GM19438 (cell line): Measurements from ENCODE around the gene MGAT4A.
"Not testable (repeated sequence)": the region's sequence is repeated elsewhere in the genome, so short reads cannot be mapped to it uniquely, and the experiment has no call there.

Experiments used
- ATAC-seq: cut with Tn5 transposase; IDR thresholded peaks from one replicate; pipeline ENCODE4 v1.9.1; 2021; ENCODE audit warnings: low read depth; ENCODE audit not compliant: unreplicated experiment

The MGAT4A gene

DNA sequence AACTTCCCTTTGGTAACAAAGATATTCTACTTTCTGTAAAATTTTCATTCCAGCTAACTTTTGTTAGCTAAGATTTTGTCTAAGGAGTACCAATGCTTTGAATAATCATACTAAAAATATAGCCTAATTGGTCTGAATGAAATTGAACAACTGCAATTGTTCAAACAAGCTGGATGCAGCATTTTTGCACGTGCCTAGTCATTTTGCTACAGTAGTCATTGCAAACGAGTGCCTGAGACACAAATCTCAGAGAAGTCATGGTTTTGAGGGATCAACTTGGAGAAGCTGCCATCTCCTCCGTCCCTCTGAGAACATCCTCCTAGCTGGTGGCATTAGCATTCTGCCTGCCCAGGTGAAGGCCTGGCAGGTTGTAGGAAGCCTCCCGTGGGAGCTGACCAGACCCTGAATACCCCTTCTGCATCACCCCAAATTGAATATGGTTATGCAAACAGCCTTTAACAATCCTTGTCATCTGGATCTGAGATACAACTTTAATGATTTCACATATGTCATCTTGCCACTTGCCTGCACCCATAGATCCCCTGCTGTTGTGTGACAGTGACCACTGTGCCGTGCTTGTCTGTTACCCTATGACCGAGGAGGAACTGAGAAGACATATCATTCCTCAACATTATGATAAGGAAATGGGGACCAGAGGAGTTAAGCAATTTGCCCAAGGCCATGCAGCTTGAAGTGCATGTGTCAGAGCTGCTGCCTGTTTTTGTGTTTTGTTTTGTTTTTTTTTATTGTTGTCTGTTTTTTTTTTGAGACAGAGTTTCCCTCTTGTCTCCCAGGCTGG, 29.1 kb upstream of the MGAT4A start:
- ATAC-seq, result no peak

DNA sequence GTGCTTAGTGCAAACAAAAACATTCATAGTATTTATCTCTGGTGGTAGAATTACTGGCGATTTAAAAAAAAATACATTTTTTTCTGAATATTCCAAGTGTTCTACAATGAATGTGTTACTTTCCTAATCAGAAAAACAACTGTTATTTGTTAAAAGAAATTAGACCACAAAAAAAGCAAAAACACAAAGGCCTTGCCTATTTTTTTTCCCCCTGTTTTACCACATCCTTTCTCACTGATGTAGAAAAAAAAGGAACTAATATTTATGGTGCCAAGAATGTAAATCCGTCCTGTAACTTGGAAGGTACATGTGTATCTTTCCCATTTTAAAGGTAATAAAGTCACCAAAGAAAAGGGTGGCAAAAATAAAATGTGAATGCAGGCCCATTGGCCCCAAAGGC, 28.4 kb upstream of the MGAT4A start:
- no peak for ATAC-seq

DNA sequence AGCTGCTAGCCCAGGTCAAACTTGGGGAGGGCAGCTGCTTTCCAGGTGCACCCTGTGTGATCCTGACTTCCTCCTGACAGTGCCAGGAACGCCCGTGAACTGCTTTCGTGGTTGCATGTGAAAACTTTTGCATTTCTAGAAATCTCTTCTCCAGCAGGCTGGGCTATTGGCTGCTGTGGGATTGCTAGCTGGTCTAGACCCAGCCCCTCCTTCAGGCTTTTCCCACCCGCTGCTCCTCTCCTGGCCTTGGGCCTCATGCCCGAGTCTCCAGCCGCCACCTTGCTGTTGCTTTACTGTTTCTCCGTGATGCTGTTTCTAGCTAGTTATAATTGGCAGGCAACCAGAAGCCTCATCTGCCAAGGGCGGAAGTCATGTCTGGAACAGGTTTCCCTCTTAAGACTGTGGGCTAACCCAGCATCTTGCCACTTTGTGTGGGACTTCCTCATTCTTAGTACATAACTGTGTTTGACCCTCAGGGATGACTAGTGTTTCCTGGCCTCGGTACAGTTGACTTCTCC, 27.0 kb upstream of the MGAT4A start:
- ATAC-seq, result peak; percentile 89

DNA sequence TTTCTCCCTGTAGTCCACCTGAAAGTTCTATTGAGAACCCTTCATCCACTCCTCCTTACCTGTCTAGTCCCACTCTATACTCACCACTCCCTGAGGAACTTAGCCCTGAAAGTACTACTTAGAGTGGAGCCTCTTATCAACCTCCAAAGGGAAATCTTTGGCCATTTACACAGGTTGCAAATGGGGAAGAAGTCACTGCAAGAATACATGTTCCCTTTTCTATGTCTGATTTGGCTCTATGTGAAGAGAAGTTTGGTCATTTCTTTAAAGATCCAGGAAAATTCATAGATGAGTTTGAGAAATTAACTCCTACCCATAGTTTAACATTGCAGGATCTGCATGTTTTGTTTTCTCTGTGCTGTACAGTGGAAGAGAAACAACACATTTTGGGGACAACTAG, 22.9 kb upstream of the MGAT4A start:
- ATAC-seq, result no peak

DNA sequence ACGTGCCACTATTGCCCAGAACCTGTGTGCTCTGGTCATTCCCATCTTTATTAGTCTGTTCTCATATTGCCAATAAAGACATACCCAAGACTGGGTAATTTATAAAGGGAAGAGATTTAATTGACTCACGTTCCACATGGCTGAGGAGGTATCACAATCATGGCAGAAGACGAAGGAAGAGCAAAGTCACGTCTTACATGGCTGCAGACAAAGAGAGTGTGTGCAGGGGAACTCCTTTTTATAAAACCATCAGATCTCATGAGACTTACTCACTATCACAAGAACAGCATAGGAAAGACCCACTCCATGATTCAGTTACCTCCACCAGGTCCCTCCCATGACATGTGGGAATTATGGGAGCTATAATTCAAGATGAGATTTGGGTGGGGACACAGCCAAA, 21.8 kb upstream of the MGAT4A start:
- ATAC-seq, result not testable (repeated sequence)

DNA sequence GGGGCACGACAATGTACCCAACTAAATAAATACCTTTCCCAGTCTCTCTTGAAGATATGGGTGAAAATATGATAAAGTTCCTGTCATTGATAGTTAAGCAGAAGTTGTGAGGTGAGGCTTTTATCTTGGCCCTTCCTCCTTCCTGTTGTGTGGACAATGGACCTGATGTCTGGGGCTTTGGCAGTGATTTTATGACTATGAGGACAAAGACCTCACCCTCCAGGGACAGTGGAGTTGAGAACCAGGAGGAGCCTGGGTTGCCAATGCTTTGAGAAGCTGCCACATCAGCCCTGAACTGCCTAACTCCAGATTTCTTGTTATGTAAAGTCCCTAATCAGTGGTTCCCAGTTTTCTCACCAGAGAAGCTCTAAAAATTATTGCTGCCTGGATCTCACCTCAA, 20.8 kb upstream of the MGAT4A start:
- ATAC-seq, result no peak

DNA sequence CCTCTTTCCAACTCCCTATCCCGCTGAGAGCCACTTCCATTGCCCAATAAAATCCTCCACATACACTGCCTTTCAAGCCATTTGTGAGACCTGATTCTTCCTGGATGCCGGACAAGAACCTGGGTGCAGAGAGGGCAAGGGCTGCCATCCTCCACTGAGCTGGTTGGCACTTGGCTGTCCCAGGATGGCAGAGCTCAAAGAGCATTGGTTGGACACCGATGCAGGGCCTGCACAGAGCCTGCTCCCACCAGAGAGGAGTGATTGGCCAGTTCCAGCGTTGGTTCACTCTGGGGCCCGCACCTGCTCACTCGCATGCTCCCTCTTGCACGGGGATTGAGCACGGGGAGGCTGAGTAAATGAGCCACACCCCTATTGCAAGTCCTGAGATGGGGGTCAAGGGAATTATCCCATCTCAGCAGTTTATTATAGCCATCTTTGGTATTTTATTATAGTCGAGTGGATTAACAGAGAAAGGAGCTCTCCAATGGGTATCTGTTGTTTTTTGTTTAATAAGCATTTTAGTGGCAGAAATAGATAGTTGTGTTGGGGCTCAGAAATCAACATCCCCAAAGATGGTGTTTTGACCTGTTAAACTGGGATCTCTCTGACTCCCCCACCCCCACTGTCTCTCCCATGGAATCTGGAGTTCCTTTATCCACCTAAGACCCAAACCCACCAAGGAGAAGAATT, 19.8 kb upstream of the MGAT4A start:
- ATAC-seq, result no peak

DNA sequence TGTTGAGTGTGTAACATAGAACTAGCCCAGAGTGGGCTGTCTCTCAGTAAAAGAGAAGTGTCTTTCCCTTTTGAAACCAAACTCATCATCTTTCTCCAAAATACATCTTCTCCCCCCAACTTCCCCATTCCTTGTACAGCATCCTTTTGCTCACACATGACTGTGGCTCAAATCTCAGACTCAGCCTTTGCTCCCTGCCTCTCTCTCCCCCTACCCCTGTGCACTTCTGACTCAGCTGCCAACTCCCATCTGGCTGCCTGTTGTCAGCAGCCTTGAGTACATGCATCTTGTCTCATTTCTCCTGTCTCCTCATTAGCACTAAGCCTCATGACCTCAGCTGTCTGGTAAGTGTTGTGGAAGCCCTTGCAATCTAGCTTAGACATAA, 18.1 kb upstream of the MGAT4A start:
- peak; percentile 37 for ATAC-seq

DNA sequence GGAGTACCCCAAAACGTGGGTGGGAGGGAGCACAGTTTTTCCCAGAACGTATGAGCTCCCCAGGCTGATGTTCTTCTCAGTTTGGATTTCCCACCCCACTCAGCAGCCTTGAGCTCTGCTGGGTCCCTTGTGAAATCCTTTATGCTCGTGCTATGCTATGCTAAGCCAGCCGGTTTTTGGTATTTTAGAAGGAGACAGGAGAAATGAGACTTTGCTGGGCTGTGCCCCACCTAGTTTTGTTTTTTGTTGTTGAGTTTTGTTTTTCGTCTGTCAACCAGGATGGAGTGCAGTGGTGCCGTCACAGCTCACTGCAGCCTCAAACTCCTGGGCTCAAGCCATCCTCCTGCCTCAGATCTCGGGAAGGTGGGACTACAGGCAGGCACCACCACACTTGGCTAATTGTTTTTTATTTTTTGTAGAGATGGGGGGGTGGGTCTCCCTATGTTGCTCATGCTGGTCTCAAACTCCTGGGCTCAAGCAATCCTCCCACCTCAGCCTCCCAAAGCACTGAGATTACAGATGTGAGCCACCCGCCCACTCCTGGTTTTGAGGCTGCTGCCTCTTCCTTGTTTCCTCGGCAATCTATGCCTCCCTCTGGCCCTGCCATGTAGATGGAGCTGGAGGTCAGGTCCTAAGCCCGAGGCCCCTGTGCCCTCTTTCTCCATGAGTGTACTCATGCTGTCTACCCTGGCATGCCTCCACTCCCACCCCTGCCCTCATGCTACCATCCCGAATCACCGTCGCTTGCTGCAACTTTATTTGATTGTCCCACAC, 17.5 kb upstream of the MGAT4A start:
- ATAC-seq, result peak; percentile 90

DNA sequence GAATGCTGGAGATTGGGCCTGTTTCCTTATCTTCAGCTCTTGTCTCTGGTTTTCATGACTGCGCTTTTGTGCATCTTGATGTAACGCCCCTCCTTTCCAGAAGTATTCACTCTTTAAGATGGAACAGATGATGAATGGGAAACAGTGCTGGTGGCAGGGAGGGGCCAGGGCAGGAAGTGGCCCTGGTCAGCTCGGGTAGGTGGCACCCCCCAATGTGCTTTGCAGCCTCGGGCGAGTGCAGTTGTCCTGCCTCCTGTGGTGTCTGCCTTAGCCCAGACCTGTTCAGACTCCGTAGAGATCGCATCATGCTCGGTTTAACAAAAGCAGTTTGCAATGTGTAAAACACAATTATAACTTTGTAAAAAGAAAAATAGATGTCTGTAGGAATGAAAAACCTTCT, 17.0 kb upstream of the MGAT4A start:
- ATAC-seq, result no peak

DNA sequence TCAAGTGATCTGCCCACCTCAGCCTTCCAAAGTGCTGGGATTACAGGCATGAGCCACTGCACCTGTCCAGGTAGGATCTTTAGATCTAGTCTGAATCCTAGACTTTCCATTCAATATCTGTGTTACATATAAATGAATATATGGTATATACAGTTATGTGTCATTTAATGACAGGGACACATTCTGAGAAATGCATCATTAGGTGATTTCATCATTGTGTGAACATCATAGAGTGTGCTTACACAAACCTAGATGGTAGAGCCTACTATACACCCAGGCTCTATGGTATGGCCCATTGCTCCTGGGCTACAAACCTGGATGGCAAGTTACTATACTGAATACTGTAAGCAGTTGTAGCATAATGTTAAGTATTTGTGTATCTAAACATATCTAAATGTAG, 15.5 kb upstream of the MGAT4A start:
- no peak for ATAC-seq

DNA sequence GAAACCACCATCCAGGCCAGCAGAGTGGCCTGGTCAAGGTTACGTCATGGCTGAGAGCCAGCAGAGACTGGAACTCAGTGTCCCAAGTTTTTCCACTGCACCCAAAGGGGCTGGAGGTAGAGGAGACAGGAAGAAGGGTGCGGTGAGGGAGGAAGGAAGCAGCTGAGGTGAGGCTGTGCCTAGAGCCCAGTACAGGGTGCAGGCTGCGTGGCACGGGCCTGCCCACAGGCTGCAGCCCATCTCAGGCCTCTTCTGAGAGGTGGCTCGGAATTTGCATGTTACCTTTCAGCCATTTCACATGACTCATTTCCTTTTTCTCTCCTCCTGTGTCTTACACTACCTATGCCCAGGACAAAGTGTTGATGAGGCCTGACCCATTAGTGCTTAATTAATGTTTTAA, 13.7 kb upstream of the MGAT4A start:
- no peak for ATAC-seq

DNA sequence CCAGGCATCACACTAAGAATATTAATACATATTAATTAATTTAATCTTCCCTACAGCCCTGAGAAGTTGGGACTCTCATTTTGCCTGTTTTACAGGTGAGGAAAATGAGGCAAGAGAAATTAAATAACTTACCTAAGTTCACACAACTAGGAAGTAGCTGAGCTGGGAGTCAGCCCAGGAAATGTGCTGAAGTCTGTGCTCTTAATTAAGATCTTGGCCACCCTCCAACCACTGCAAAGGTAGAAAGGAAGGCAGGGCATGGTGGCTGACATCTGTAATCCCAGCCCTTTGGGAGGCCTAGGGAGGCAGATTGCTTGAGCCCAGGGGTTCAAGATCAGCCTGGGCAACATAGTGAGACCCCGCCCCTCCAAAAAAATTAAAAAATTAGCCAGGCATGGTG, 12.9 kb upstream of the MGAT4A start:
- ATAC-seq, result no peak

DNA sequence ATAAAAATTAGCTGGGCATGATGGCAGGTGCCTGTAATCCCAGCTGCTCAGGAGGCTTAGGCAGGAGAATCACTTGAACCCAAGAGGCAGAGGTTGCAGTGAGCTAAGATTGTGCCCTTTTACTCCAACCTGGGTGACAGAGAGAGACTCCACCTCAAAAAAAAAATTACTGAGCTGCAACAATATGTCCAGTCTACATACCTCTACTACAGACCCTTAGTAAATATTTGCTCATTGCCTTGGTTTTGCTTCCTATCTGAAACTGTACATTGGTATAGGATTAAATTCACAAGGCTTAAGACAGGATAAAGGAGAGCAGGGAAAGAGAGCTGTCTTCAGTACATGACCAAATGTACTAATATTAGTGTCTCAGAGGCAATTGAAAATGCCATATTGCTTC, 8.1 kb upstream of the MGAT4A start:
- no peak for ATAC-seq

DNA sequence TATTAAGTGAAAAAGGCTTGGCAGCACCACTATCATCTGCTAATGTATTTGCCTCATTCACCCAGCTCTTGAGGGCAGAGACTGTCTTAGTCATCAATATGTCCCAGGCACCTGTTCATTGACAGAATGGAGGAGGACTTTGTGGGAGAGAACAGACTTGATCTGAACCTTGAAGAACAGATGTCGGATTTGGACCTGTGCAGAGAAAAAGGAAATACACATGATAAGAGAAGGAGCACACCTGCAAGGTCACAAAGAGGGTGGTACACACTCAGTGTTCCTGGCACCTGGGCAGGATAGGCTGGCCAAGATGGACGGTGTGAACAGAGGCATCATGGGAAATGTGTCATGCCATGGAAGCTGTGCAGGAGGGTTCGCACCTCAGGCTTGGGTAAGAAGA, 7.4 kb upstream of the MGAT4A start:
- ATAC-seq, result no peak

DNA sequence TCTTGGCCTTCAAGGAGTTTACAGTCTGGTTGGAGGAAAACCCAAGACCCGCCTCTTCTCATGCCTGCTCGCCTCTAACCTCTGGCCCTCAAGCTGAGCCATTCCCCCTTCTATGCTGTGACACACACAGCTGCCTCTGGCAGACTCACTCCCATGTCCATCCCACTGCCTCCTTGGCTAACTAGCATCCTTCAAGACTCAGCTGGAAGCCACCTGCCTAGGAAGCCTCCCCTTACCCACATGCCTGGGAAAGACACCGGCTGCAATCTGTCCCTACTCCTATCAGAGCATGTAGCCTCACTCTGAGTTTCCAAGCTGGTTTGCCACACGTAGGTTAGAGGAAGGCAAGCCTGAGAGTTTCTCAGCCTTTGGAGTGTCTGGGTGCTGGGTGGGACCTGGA, 6.9 kb upstream of the MGAT4A start:
- ATAC-seq, result no peak

DNA sequence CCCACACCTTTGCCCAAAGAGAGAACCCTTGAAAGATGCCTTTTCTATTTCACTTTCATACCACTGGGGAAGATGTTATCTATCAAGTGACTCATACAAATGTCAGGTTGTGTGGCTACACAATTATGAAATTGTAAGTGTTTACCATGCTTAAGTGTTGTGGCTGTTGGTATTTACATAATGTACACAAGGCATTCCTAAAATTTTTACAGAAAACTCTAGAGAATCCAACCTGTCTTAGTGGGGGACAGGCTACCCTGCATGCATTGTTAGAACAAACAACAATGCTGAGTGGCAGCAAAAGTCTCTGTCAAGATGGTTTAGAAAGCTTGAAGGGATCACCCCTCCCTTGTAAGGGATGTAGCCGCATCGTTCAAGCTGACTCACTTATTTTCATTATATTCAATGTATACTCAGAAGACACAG, 5.5 kb upstream of the MGAT4A start:
- ATAC-seq, result no peak

DNA sequence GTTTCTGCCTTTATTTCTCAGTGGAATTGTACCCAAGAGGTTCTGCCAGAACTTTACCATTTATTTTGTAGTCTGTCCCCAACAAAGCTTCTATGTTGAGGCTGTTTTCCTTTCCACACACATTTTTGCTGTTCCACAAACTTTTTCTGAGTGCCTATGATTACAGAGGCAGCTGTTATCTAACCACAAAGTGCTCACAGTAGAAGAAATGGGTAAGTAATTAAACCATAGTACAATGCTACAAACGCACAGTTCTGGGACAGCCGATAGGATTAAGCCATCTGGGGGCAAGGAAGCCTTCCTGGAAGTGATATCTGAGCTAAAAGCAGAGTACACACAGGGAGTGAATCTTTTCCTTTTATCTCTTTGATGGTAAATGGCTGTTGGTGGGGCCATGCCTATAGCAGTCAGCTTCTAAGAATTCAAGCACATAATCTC, 3.9 kb upstream of the MGAT4A start:
- ATAC-seq, result no peak

DNA sequence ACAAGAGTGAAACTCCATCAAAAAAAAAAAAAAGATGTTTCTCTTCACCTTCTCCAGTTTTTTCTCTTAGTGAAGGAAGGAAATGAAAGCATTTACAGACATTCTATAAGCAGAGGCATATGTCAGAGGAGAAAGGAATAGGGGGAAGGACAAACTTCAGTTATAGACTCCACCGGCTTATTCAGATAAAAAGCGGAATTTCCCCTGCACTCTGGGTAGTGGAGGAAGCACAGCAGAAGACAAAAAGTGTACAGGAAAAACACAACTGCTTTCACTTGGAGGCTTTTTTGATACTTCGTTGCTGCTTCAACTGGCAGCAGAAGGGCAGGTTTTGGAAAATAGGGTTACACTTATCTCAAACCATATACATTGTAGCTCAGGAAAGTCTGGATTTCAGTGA, 3.2 kb upstream of the MGAT4A start:
- ATAC-seq, result no peak

DNA sequence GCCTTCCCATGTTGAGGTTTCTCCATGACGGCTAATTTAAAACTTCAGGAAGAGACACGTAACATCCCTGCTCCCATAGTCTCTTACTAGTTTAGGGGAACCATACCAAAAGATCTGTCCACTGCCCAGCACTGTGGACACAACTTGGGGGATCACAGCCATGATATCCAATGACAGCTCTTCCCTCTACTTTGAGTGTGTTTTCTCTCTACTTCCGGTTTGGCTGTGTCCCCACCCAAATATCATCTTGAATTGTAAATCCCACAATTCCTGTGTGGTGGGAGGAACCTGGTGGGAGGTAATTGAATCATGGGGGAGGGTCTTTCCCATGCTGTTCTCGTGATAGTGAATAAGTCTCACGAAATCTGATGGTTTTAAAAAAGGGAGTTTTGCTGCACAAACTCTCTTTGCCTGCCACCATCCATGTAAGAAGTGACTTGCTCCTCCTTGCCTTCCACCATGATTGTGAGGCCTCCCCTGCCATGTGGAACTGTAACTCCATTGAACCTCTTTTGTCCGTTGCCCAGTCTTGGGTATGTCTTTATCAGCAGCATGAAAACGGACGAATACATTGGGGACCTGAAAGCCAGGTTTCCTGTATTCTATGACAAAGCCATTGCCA, 1.6 kb upstream of the MGAT4A start:
- ATAC-seq, result no peak

DNA sequence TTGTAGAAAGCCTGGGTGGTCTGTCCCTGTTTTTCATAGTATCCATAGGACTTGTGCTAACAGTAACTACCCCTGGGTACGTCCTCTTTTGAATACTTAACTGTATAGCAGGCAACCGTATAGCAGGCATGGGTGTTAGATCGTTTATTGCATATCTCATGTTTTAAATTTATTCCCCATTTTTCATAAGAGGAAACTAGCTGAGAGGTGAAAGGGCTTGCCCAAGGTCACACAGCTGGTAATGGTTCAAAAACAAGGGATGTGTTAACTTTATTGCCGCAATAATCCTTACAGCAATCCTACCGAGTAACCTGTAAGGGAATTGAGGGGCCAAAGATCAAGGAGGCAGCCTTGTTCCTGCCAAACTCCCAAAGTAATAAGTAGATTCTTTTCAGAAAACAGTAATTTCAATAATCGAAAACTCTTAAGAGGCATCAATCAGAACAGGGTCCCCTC, 990 bp upstream of the MGAT4A start:
- no peak for ATAC-seq
